Raji (cell line): ENCODE results near the gene TRMU.

ENCODE experiments used
- POLR2A ChIP-seq: IDR thresholded peaks from 2 replicates; pipeline ENCODE4 v1.6.1; 2011; ENCODE audit warnings: low read depth, low read length, control low read depth; ENCODE audit not compliant: insufficient read depth

The TRMU gene

DNA sequence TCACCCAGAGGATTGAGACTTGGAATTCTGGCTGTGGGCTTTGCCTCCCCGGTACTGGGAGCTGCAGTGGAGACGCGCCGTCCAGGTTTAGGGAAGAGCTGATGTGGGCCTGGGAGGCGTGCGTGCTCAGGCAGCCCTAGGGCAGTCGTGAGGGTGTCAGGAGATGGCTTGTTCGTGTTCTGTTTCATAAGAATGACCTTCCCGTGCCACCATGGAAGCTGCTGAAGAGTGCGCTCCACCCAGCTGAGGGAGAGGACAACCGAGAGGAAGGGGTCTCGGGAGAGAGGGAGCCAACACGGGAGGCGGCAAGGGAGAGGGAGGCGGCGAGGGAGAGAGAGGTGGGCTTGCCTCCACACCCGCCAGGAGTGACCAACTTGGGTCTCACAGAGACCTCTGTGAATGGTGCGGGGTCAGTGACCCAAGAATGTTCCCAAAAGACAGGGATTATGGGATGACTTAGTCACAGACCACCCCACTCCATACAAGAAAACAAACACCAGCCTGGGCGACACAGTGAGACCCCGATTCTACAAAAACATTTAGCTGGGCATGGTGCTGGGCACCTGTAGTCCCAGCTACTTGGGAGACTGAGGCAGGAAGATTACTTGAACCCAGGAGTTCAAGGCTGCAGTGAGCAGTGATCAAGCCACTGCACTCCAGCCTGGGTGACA is 14.7 kb upstream of the TRMU start:
- TF ChIP-seq POLR2A = no peak

- TF ChIP-seq POLR2A = no peak
Measured at GRCh38 chr22:46322711-46323110, 12.8 kb upstream of the TRMU start.

GRCh38 chr22:46323162-46323561 is 12.4 kb upstream of the TRMU start:
- TF ChIP-seq POLR2A = no peak

DNA sequence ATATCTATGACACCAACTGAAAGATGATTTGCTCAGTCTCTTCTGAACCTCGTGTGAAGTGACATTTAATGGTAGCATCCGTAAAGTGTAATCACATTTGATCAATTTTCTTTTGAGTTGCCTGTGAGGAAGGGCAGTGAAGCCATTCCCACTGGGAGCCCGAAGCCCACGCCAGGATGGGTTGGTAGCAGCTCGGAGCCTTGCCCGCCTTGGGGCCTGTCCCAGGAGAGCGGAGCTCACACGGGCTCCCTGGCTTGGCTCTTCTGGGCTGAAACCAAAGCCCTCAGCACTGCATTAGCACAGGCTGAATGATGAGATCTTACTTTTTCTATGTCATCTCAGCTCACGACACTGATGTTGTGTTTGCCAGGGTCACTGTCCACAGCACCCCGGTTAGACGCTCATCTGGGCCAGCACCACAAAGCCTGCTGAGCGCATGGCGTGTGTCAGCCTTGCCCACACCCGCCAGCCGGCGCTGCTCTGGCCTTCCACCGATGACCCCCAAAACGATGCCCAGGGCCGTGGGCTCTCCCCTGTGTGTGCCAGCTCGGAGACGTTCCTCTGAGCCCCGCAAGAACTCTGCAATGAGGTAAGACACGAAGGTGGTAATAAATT is 9.3 kb upstream of the TRMU start:
- TF ChIP-seq POLR2A = no peak

GRCh38 chr22:46327691-46328465 is 7.6 kb upstream of the TRMU start:
- no peak for TF ChIP-seq POLR2A

GRCh38 chr22:46328797-46329196 is 6.7 kb upstream of the TRMU start:
- TF ChIP-seq POLR2A = no peak

DNA sequence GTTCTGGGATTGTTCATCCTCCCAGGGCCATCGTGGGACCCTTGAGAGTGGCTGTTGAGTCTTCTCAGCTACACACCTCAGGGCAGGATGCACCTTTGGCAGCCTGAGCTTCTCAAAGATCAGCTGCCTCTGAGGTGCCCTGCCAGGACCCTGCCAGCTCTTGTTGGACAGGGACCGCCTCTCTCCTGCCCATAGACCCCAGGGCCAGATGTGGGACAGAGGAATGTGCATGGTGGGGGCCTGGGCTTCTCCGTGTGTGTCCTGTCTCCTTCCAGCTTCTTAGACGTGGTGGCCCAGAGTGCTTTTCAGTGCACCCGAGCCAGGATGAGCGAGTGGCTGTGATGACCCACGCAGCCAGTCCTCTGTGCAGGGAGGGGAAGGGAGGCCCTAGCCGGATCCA is 5.9 kb upstream of the TRMU start:
- TF ChIP-seq POLR2A = no peak

DNA sequence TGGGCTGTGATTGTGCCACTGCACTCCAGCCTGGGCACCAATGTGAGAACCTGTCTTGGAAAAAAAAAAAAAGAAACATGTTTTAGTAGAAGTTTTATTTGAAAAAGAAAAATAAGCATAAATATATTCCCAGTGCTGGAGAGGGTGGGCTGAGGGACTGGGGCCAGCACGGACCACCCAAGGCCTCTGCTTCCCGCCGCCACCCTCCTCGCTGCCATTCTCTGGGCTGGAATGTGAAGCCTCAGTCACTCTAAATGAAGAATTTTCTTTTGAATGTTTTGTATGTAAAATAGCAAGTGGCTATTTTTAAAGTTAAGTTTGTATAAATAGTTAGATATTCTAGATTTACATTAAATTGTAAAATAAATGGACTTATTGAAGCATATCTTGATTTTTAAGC is 5.1 kb upstream of the TRMU start:
- TF ChIP-seq POLR2A = no peak

GRCh38 chr22:46331496-46331895 is 4.0 kb upstream of the TRMU start:
- TF ChIP-seq POLR2A = no peak

- no peak for TF ChIP-seq POLR2A
Measured at GRCh38 chr22:46336119-46337078, 885 bp downstream of the TRMU start.

- TF ChIP-seq POLR2A = no peak
Measured at GRCh38 chr22:46337870-46338269, 2.4 kb downstream of the TRMU start.

DNA sequence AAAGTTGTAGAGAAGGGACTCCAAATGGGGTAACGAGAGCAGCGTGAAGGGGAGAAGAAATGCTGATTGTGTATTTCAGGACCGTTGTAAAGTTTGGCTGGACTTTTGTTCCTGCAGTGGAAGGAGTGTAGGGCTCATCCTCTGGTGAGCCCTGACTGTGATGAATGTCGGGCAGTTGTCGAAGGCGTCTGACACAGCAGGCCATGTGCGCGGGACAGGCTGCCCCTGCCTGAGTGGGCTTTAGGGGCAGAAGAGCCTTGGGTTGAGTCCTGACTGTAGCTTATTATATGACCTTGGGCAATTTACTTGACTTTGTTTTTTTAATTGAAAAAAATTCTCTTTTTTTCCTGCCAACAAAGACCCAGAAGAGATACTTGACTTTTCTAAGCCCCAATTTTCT is 3.1 kb downstream of the TRMU start:
- TF ChIP-seq POLR2A = no peak

GRCh38 chr22:46339956-46340355 is 4.4 kb downstream of the TRMU start:
- TF ChIP-seq POLR2A = no peak

DNA sequence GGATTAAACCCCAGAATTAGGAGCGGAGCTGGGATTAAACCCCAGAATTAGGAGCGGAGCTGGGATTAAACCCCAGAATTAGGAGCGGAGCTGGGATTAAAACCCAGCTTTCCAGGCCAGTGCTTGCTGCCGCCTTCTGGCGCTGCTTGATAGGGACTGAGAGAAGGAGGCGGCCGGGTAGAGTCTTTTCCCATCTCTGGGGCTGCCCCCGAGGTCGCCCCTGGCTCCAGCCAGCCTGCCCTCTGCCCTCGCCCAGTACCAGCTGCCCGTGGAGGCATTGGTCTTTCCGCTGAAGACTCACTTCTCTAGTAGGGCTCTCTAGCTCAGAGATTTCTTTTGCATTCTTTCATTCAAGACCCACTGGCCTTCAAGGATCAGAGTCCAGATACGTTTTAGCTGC is 5.2 kb downstream of the TRMU start:
- TF ChIP-seq POLR2A = no peak
